HG02678 (cell line): Measurements from ENCODE around the gene AFF4.

Source experiments
- ATAC-seq: cut with Tn5 transposase; IDR thresholded peaks from one replicate; pipeline ENCODE4 v1.9.1; 2021; ENCODE audit warnings: mild to moderate bottlenecking, moderate library complexity; ENCODE audit not compliant: unreplicated experiment

AFF4 gene

GRCh38 chr5:132828846-132829494 lies 134.5 kb downstream of the AFF4 start:
- ATAC-seq = no peak

- ATAC-seq = no peak
Observed at GRCh38 chr5:132827943-132828673, 135.3 kb downstream of the AFF4 start.

- ATAC-seq = no peak
Observed at GRCh38 chr5:132826424-132827082, 136.9 kb downstream of the AFF4 start.

GRCh38 chr5:132825834-132826391 lies 137.5 kb downstream of the AFF4 start:
- ATAC-seq = no peak
